Gastrocnemius medialis (tissue), 4 donors: ENCODE results near the gene RSBN1L. TPM values are rescaled to one million over a fixed set of nuclear protein-coding genes. Genes with fewer than 3 reads are reported as not detected.

Experiments
- ATAC-seq, 2 donors: fragments of 150-250 bp; one replicate each; pipeline ENCODE4 v1.9.1; 2016
- DNase-seq, 2 donors: peaks; one replicate each; pipeline ENCODE4 v3.0.0-alpha.2; 2019
- H3K27ac ChIP-seq, 4 donors: fragments of 200-600 bp; sonication (generic); 1 replicate in 1 of 4; 2 replicates in 3 of 4; pipeline ENCODE4 v1.5.1; 2016 to 2018; ENCODE audit warnings: mild to moderate bottlenecking in 2 of 4, moderate library complexity in 1 of 4
- H3K27me3 ChIP-seq, 3 donors: fragments of 200-600 bp; sonication (generic) in 2 of 3; 1 replicate in 1 of 3; 2 replicates in 2 of 3; pipeline versions ENCODE4 v1.5.1 to v1.6.0; 2016 to 2019; ENCODE audit warnings: mild to moderate bottlenecking in 1 of 3, moderate library complexity in 1 of 3
- H3K36me3 ChIP-seq, 2 donors: fragments of 200-600 bp; sonication (generic) in 1 of 2; one replicate each; pipeline ENCODE4 v1.5.1; 2017 to 2018
- H3K4me1 ChIP-seq, 2 donors: fragments of 200-600 bp; sonication (generic) in 1 of 2; one replicate each; pipeline ENCODE4 v1.5.1; 2016 to 2017; ENCODE audit warnings: mild to moderate bottlenecking in 2 of 2
- H3K4me3 ChIP-seq, 4 donors: fragments of 200-600 bp; sonication (generic) in 3 of 4; 1 replicate in 1 of 4; 2 replicates in 3 of 4; pipeline ENCODE4 v1.5.1; 2016 to 2019; ENCODE audit warnings: mild to moderate bottlenecking in 2 of 4
- H3K9me3 ChIP-seq, 3 donors: fragments of 200-600 bp; sonication (generic) in 2 of 3; 1 replicate in 1 of 3; 2 replicates in 2 of 3; pipeline ENCODE4 v1.5.1; 2016 to 2019
- CTCF ChIP-seq, 5 experiments: fragments of 450-650 bp in 3 of 5; fragments of 200-600 bp in 2 of 5; sonication (generic) in 2 of 5; IDR thresholded peaks in 4 of 5; conservative IDR thresholded peaks in 1 of 5; 1 replicate in 4 of 5; 2 replicates in 1 of 5; pipeline ENCODE4 v1.5.1; 2016 to 2019; ENCODE audit warnings: antibody characterized with exemption in 5 of 5, mild to moderate bottlenecking in 3 of 5, moderate library complexity in 3 of 5
- POLR2A ChIP-seq, 2 donors: fragments of 450-650 bp; IDR thresholded peaks; one replicate each; pipeline ENCODE4 v1.6.1; 2017; ENCODE audit warnings: antibody characterized with exemption in 2 of 2, mild to moderate bottlenecking in 2 of 2, moderate library complexity in 2 of 2
- in situ Hi-C, 4 donors: fragments of 200-750 bp; cut with MboI; loops; one replicate each; pipeline versions ENCODE4 v1.15.0 to v1.8.0; 2017; ENCODE audit warnings: low sequenced_read_pairs in 4 of 4
- intact Hi-C: fragments of 100-400 bp; cut with DNase I; formaldehyde crosslinking; loops from one replicate; pipeline ENCODE4 v1.15.1; 2023; ENCODE audit warnings: low total_unique reads
- total RNA-seq, 4 donors: library from RNA; depleted of rRNA; stranded (reverse); fragments of >200 nt; gene quantifications; one replicate each; pipeline versions ENCODE4 v1.1.0 to v1.2.3, GENCODE V29; 2016

RSBN1L gene
- total RNA-seq, 4 donors from 2014 or later = 5.1 to 11.7 (median 8.7) TPM

DNA sequence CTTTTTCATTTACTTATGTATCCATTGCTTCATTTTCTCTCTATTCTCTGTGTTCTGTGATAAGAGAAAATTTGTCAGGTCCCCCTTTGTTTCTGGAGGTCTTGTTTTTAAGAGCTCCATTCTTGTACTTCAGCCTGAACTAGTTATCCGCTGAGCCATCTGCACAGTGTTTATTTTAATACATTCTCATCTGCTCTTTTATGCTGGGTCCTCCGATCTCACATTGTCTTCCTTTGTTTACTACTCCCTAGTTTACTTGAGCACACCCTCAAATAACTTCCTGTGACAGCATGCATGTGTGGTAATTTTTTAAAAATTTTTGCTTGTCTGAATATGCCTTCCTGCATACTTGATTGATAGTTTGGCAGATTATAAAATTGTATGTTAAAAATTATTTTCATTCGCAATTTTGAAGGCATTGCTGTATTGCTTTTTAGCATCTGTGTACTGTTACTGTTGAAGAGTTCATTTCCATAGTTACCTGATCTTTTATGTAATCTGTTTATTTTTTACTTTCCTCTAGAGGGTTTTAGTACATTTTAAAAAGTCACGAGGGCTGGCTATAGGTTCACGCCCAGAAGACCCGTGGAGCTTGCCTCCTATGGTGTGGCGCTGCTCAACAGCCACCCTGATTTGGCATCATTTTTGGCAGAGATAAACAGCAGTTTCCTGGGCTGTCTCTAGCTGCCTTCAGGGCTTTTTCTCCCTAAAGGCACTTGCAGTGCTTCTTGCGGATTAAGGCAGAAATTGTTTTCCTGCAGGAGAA is 31.9 kb downstream of the RSBN1L start:
- no peak for TF ChIP-seq POLR2A (IDR thresholded peaks at IDR 0.05)
- TF ChIP-seq CTCF (IDR thresholded peaks at IDR 0.05 in 4 of 5, conservative IDR thresholded peaks at IDR 0.05 in 1 of 5) = no peak
- Histone ChIP-seq H3K27me3 (no peaks in the 10 kb centered on the region), H3K27ac (peak overlapping the region; percentile 20 to 60 (median 37)), H3K4me1 (peaks cover 41 to 45% of the 10 kb centered on the region in 2 donors), H3K9me3 (no peaks in the 10 kb centered on the region), H3K4me3 (no peak overlapping the region), H3K36me3 (no peaks in the 10 kb centered on the region)
- no peak for DNase-seq
- ATAC-seq = peak in 1 of 2 donors; percentile 24
- in situ Hi-C loops = no loop called here
- intact Hi-C loops = no loop called here

DNA sequence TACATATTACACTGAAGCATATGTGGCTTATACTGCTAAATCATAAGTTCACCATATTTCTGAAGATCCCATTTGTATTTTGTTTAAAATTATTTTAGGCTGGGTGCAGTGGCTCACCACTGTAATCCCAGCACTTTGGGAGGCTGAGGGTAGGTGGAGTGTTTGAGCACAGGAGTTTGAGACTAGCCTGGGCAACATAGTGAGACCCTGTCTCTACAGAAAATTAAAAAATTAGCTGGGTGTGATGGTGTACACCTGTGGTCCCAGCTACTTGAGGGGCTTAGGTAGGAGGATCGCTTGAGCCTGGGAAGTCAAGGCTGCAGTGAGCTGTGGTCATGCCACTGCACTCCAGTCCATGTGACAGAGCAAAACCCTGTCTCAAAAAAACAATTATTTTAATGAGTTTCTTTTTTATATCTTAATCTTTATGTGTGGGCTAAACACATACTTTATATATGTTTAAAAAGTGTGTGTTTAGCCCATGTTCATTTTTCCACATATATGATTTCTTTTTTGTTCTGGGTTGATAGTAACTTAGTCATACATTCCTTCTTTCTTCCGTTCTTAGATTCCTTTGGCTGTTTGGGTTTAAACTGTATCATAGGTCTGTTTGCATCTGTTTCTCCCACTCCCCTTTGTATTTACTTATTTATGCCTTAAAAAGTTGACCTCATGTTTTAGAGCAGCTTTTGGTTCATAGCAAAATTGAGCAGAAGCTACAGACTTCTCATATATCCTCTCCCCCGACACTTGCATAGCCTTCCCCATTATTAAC is 33.5 kb downstream of the RSBN1L start:
- ATAC-seq (no peak), DNase-seq (no peak)
- Histone ChIP-seq H3K4me1 (peaks cover 46 to 50% of the 10 kb centered on the region in 2 donors), H3K4me3 (no peak overlapping the region), H3K36me3 (no peaks in the 10 kb centered on the region), H3K27me3 (no peaks in the 10 kb centered on the region), H3K9me3 (no peaks in the 10 kb centered on the region), H3K27ac (no peak overlapping the region)
- TF ChIP-seq POLR2A (IDR thresholded peaks at IDR 0.05) (no peak), CTCF (IDR thresholded peaks at IDR 0.05 in 4 of 5, conservative IDR thresholded peaks at IDR 0.05 in 1 of 5) (no peak)
- in situ Hi-C loops = no loop called here
- intact Hi-C loops = no loop called here

DNA sequence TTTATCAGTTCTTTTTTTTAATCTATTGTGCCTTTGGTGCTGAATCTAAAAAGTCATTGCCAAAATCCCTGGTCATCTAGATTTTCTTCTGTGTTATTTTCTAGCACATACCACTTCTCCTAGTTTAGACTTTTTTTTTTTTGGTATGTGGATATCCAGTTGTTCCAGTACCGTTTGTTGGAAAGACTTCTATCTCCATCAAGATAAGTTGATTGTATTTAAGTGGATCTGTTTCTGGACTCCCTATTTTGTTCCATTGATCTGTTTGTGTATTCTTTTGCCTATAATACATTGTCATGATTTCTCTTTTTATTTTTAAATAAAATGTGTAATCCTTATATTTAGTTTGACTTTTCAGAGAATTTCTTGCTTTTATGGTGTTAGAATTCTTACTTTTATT is 35.5 kb downstream of the RSBN1L start:
- ATAC-seq (no peak), DNase-seq (no peak)
- intact Hi-C loops = no loop called here
- TF ChIP-seq CTCF (IDR thresholded peaks at IDR 0.05 in 4 of 5, conservative IDR thresholded peaks at IDR 0.05 in 1 of 5) (no peak), POLR2A (IDR thresholded peaks at IDR 0.05) (no peak)
- peaks cover 50 to 61% of the 10 kb centered on the region in 2 donors for H3K4me1 ChIP-seq
- no peaks in the 10 kb centered on the region for H3K36me3 ChIP-seq
- in situ Hi-C loops = no loop called here
- H3K27me3 ChIP-seq = no peaks in the 10 kb centered on the region
- no peaks in the 10 kb centered on the region for H3K9me3 ChIP-seq
- no peak overlapping the region for H3K4me3 ChIP-seq
- H3K27ac ChIP-seq = no peak overlapping the region

DNA sequence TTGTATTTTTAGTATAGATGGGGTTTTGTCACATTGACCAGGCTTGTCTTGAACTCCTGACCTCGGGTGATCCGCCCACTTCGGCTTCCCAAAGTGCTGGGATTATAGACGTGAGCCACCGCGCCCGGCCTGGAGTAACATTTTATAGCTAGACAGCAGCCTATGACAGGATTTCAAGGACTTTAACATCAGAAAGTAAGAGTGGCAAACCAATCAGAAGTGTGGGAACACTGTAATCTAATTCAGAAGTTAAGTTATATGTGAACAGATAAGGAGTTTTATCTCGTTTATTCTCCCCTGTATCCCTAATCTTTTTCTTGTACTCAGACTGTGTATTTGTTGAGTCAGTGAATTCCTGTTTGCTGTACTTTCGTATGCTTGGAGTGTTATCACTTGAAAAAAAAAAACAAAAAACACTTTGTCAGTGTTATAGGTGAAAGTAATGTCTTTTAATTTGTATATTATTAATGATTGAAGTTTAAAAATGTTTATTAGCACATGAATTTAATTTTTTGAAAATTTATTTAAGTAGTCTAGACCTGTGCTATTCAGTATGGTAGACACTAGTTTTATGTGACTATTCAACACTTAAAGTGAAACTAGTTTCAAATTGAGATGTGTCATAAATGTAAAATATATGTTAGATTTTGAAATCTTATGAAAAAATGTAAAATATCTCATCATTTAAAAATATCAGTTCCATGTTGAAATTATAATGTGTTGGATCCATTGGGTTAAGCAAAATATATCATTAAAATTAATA is 38.6 kb downstream of the RSBN1L start:
- DNase-seq (no peak), ATAC-seq (no peak)
- Histone ChIP-seq H3K36me3 (no peaks in the 10 kb centered on the region), H3K9me3 (no peaks in the 10 kb centered on the region), H3K27me3 (no peaks in the 10 kb centered on the region), H3K4me1 (peaks cover 29 to 46% of the 10 kb centered on the region in 2 donors), H3K27ac (no peak overlapping the region), H3K4me3 (no peak overlapping the region)
- intact Hi-C loops = no loop called here
- TF ChIP-seq POLR2A (IDR thresholded peaks at IDR 0.05) (no peak), CTCF (IDR thresholded peaks at IDR 0.05 in 4 of 5, conservative IDR thresholded peaks at IDR 0.05 in 1 of 5) (no peak)
- in situ Hi-C loops = no loop called here
